GM19023 (cell line): ENCODE measurements around the gene GABPB2.

ENCODE experiments used
- ATAC-seq: cut with Tn5 transposase; IDR thresholded peaks from one replicate; pipeline ENCODE4 v1.9.1; 2021; ENCODE audit warnings: mild to moderate bottlenecking, moderate library complexity; ENCODE audit not compliant: unreplicated experiment

Gene GABPB2

GRCh38 chr1:151158326-151158725 is 87.8 kb downstream of the GABPB2 start:
- ATAC-seq: no peak

- no peak for ATAC-seq
These were observed 88.2 kb downstream of the GABPB2 start for GRCh38 chr1:151158751-151159251.

- ATAC-seq: no peak
These were observed 88.8 kb downstream of the GABPB2 start for GRCh38 chr1:151159373-151159772.

GRCh38 chr1:151164732-151165280 is 94.2 kb downstream of the GABPB2 start:
- ATAC-seq: no peak

- ATAC-seq: no peak
These were observed 94.7 kb downstream of the GABPB2 start for GRCh38 chr1:151165281-151165737.

- ATAC-seq: peak; percentile 85
These were observed 95.4 kb downstream of the GABPB2 start, which contains the start of the genes LYSMD1 and SCNM1 for GRCh38 chr1:151165738-151166504. TSS of gene LYSMD1 (minus strand) at chr1:151165902. CDS start at chr1:151165258, 644 bp downstream. TSS of gene SCNM1 (plus strand) at chr1:151166144. CDS start at chr1:151166153, 9 bp downstream.

GRCh38 chr1:151166505-151166956 is 96.0 kb downstream of the GABPB2 start:
- ATAC-seq: no peak

GRCh38 chr1:151167116-151167515 is 96.6 kb downstream of the GABPB2 start:
- no peak for ATAC-seq

- no peak for ATAC-seq
These were observed 100.6 kb downstream of the GABPB2 start for GRCh38 chr1:151171190-151171589.
